Effector memory CD4-positive, alpha-beta T cell (primary cell): ENCODE data around the gene TPX2.

Experiments used
- DNase-seq, 3 donors: peaks; one replicate each; pipeline ENCODE4 v3.0.0-alpha.2; 2020
- H3K27ac ChIP-seq: 2 replicates; pipeline ENCODE4 v1.7.0; 2013; ENCODE audit warnings: mild to moderate bottlenecking, low read length, moderate library complexity; ENCODE audit not compliant: insufficient read depth, poor library complexity, severe bottlenecking
- H3K27me3 ChIP-seq: replicated peaks from 2 replicates; pipeline ENCODE4 v1.7.0; 2013; ENCODE audit warnings: mild to moderate bottlenecking, low read length; ENCODE audit not compliant: insufficient read depth, control insufficient read depth, poor library complexity, severe bottlenecking
- H3K36me3 ChIP-seq: 2 replicates; pipeline ENCODE4 v1.7.0; 2013; ENCODE audit warnings: mild to moderate bottlenecking, low read length, moderate library complexity; ENCODE audit not compliant: control insufficient read depth, insufficient read depth
- H3K4me1 ChIP-seq: 2 replicates; pipeline ENCODE4 v1.7.0; 2013; ENCODE audit warnings: low read length, mild to moderate bottlenecking; ENCODE audit not compliant: control insufficient read depth, insufficient read depth, poor library complexity, severe bottlenecking
- H3K4me3 ChIP-seq: 2 replicates; pipeline ENCODE4 v1.7.0; 2013; ENCODE audit warnings: low read length, low read depth, mild to moderate bottlenecking; ENCODE audit not compliant: insufficient read depth, poor library complexity, severe bottlenecking
- H3K9me3 ChIP-seq: 2 replicates; pipeline ENCODE4 v1.7.0; 2013; ENCODE audit warnings: mild to moderate bottlenecking, low read length, moderate library complexity; ENCODE audit not compliant: control insufficient read depth

Gene TPX2

GRCh38 chr20:31767805-31768204 is 28.7 kb downstream of the TPX2 start:
- H3K9me3 ChIP-seq: no peaks in the 10 kb centered on the region
- no peaks in the 10 kb centered on the region for H3K36me3 ChIP-seq
- no peaks in the 10 kb centered on the region for H3K4me1 ChIP-seq
- no peak for DNase-seq
- no peak overlapping the region for H3K27ac ChIP-seq
- H3K27me3 ChIP-seq: no peaks in the 10 kb centered on the region
- no peak overlapping the region for H3K4me3 ChIP-seq

DNA sequence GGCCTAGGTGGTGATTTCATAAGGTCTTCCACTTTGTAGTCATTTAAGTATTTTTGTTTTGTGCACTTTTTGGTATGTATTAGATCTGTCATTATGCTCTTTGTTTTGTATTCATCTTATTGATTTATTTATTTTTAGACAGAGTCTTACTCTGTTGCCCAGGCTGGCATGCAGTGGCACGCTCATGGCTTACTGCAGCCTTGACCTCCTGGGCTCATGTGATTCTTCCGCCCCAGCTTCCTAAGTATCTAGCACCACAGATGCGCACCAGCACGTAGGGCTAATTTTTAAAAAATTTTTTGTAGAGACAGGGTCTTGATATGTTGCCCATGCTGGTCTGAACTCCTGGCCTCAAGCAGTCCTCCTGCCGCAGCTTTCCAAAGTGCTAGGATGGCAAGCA is 30.6 kb downstream of the TPX2 start:
- no peaks in the 10 kb centered on the region for H3K9me3 ChIP-seq
- H3K4me1 ChIP-seq: no peaks in the 10 kb centered on the region
- H3K4me3 ChIP-seq: no peak overlapping the region
- no peak for DNase-seq
- H3K27ac ChIP-seq: no peak overlapping the region
- H3K27me3 ChIP-seq: no peaks in the 10 kb centered on the region
- H3K36me3 ChIP-seq: no peaks in the 10 kb centered on the region

GRCh38 chr20:31770243-31770642 is 31.2 kb downstream of the TPX2 start:
- H3K4me1 ChIP-seq: no peaks in the 10 kb centered on the region
- no peak overlapping the region for H3K27ac ChIP-seq
- no peaks in the 10 kb centered on the region for H3K27me3 ChIP-seq
- no peak for DNase-seq
- H3K4me3 ChIP-seq: no peak overlapping the region
- no peaks in the 10 kb centered on the region for H3K36me3 ChIP-seq
- no peaks in the 10 kb centered on the region for H3K9me3 ChIP-seq

- Histone ChIP-seq H3K4me3 (no peak overlapping the region), H3K27me3 (no peaks in the 10 kb centered on the region), H3K9me3 (no peaks in the 10 kb centered on the region), H3K4me1 (no peaks in the 10 kb centered on the region), H3K36me3 (no peaks in the 10 kb centered on the region), H3K27ac (no peak overlapping the region)
- DNase-seq: no peak
Measured at GRCh38 chr20:31774408-31774807, 35.3 kb downstream of the TPX2 start.

GRCh38 chr20:31780839-31781238 is 41.7 kb downstream of the TPX2 start:
- H3K36me3 ChIP-seq: no peaks in the 10 kb centered on the region

GRCh38 chr20:31781945-31782344 is 42.9 kb downstream of the TPX2 start:
- Histone ChIP-seq H3K36me3 (no peaks in the 10 kb centered on the region), H3K4me1 (no peaks in the 10 kb centered on the region)

More at GRCh38 chr20:31780839-31781238, 41.7 kb downstream of the TPX2 start:
- Histone ChIP-seq H3K4me3 (no peak overlapping the region), H3K9me3 (no peaks in the 10 kb centered on the region), H3K27me3 (no peaks in the 10 kb centered on the region), H3K4me1 (no peaks in the 10 kb centered on the region), H3K27ac (no peak overlapping the region)
- no peak for DNase-seq

GRCh38 chr20:31784354-31785044 is 45.4 kb downstream of the TPX2 start:
- Histone ChIP-seq H3K27me3 (no peaks in the 10 kb centered on the region), H3K27ac (no peak overlapping the region), H3K36me3 (no peaks in the 10 kb centered on the region), H3K4me3 (no peak overlapping the region), H3K4me1 (no peaks in the 10 kb centered on the region), H3K9me3 (no peaks in the 10 kb centered on the region)
- DNase-seq: no peak

More at GRCh38 chr20:31781945-31782344, 42.9 kb downstream of the TPX2 start:
- Histone ChIP-seq H3K4me3 (no peak overlapping the region), H3K27ac (no peak overlapping the region), H3K9me3 (no peaks in the 10 kb centered on the region), H3K27me3 (no peaks in the 10 kb centered on the region)
- no peak for DNase-seq

GRCh38 chr20:31785089-31785488 is 46.0 kb downstream of the TPX2 start:
- no peak for DNase-seq
- H3K9me3 ChIP-seq: no peaks in the 10 kb centered on the region
- no peaks in the 10 kb centered on the region for H3K27me3 ChIP-seq
- H3K27ac ChIP-seq: no peak overlapping the region
- H3K4me1 ChIP-seq: no peaks in the 10 kb centered on the region
- H3K36me3 ChIP-seq: no peaks in the 10 kb centered on the region
- no peak overlapping the region for H3K4me3 ChIP-seq

DNA sequence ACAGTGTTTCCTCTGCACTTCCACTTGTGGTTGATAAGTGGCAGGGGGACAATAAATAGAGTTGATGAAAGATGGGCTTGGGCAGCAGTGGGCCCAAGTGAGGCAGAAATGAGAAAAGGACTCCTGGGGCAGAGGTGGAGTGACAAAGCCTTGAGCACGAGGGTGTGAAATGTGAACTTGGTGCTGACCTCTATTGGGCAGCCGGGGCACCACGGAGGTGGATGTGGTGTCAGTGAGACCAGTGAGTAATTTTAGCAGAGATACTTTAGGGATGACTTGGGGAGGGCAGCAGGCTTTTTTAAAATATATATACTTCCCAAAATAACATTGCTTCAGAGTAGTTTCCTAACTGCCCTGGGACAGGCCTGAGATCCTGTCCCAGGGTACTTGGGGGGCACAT is 49.5 kb downstream of the TPX2 start:
- no peaks in the 10 kb centered on the region for H3K9me3 ChIP-seq
- no peak for DNase-seq
- no peak overlapping the region for H3K27ac ChIP-seq
- H3K36me3 ChIP-seq: no peaks in the 10 kb centered on the region
- no peaks in the 10 kb centered on the region for H3K4me1 ChIP-seq
- H3K27me3 ChIP-seq: no peaks in the 10 kb centered on the region
- H3K4me3 ChIP-seq: no peak overlapping the region

GRCh38 chr20:31790401-31790800 is 51.3 kb downstream of the TPX2 start:
- Histone ChIP-seq H3K27me3 (no peaks in the 10 kb centered on the region), H3K27ac (no peak overlapping the region), H3K4me1 (no peaks in the 10 kb centered on the region), H3K4me3 (no peak overlapping the region), H3K9me3 (no peaks in the 10 kb centered on the region), H3K36me3 (no peaks in the 10 kb centered on the region)
- DNase-seq: no peak
